NCI-H526 treated with DMSO at 0.1 percent for 48 hours (cell line): ENCODE results near the gene TMEM82.

Experiments used
- DNase-seq: peaks from one replicate; lab custom pipeline; 2025; lab: John Stamatoyannopoulos, UW

TMEM82 gene

DNA sequence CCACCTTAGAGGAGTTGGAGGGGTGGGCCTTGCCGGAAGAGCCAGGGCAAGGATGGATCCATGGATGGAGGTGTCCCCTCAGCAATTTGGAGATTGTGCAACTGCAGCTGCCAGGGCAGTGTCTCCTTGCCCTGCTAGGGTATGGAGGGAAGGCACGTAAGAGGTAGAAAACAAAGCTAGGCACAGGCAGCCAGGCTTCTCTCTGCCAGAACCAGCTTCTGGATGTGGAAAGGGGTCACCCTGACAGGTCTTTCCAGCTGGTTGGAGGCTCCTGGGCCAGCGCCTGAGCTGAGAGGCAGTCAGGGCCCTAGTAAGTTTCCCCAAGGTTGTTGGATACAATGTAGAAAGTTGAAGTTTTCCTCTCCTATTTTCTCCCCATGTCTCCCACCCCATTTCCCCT, 21.4 kb upstream of the TMEM82 start:
- no peak for DNase-seq

DNA sequence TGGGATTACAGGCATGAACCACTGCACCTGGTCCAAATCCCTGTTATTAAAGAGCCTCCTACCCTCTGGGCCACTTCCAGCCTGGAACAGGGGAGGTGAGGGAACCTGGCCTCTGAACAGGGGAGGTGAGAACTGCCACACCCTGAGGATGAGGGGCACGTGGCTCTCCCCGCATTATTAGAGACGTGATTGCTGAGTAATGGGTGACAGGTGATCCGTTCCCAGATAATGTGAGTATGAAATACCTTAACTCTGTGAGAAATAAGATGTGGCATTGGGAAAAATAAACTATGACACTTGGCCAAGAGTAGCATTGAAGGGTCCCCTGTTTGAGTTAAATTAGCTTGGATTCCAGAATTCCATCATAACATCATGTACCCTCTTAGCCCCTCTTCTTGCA, 19.9 kb upstream of the TMEM82 start:
- no peak for DNase-seq

DNA sequence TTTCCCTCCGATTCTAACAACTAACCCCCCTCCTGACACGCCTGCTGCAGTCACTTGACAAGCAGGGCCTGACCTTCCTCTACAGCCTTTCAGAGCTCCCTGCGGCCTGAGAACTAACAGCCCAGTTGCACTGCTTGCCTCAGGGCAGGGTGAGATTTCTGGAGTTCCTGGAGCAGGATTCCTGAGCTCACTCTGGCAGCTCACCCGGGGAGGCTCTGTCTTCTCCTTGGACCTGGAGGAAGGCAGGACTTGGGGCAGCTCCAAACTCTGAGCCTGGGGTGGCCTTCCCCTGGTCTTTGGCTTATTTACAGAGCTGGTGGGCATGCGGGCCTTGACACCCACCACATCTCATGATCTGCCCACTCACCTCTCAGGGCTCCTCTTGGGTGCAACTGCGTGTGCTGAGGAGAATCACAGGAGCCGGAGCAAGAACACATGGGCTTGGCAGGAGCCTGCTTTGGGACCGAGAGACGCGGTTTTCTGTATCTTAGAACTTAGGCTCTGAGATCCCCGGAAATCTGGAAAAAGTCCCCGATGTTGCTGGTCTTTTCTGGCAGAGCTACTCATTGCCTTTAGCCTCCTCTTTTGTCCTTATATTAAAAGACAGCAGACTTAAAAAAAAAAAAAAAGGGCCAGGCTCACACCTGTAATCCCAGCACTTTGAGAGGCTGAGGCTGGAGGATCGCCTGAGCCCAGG, 19.3 kb upstream of the TMEM82 start:
- no peak for DNase-seq

DNA sequence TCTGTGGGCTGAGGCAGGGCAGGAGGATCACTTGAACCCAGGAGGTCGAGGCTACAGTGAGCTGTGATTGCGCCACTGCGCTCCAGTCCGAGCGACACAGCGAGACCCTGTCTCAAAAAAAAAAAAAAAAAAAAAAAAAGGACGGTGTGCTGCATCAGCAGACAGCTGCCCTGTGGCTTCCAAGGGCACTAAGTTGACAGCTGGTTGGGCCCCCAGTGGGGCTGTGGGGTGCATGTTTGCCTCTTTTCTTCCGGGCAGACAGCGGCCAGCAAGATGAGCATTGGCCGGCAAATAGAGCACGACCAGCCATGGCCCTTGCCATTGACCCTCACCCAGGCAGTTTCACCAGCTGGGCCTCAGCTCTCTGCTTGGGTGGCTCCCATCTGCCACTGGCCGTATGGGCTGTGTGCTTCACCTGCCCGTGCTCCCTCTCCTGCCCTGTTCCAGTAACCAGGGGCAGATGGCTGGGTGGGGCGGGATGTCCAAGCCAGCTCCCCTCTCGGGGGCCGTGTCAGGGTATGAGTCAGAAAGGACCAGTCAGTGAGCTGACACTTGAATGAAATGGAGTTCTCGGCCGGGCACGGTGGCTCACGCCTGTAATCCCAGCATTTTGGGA, 18.6 kb upstream of the TMEM82 start:
- DNase-seq, result no peak

DNA sequence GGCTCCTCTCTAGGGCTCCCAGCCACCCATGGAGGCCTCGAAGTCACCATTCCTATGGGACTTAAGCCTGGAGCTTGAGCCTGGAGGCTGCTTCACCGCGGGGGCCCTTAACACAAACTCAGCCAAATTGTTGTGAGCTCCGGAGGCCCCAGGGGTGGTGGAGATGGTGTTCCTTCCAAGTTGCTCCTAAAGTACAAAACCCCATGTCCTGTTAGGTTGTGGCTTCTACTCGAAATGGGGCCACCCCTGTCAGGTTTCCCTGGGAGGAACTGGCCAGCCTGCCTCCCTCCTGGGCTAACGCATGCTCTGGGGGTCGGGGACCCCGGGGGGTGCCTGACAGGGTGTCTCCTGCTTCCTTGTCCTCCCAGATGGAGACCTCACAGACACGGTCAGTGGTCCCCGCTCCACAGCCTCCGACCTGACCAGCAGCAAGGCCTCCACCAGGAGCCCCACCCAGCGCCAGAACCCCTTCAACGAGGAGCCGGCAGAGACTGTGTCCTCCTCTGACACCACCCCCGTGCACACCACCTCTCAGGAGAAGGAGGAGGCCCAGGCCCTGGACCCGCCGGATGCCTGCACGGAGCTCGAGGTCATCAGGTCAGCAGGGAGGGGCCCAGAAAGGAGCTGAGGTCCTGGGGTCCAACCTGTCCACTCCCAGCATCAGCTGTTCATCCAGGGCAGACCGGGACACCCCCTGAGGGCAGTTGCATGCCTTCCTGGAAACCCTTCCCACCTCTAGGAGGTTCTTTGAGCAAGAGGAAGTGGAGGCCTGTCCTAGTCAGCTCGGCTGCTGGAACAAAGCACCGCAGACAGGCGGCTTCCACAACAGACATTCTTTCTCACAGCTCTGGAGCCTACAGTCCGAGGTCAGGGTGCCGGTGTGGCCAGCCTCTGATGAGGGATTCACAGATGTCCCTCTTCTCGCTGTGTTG, 17.1 kb upstream of the TMEM82 start:
- DNase-seq, result no peak

DNA sequence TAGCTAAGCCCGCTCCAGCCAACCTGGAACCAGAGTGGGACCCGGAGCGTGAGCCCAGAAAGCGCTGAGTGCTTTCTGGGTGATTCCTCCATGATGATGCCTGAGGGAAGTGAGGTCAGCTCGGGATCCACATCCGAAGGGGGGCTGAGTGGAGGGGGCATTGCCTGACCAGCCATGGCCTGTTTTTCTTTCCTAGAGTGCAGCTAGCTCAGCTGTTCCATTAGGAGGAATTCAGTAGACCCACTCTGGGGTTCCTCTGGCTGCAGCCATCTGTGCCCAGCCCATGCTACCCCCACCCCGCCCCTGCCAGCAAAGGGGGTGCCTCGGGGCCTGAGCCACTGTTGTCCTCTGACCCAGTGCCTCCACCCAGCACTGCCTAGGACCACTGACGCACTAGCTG, 15.8 kb upstream of the TMEM82 start:
- DNase-seq, result no peak

DNA sequence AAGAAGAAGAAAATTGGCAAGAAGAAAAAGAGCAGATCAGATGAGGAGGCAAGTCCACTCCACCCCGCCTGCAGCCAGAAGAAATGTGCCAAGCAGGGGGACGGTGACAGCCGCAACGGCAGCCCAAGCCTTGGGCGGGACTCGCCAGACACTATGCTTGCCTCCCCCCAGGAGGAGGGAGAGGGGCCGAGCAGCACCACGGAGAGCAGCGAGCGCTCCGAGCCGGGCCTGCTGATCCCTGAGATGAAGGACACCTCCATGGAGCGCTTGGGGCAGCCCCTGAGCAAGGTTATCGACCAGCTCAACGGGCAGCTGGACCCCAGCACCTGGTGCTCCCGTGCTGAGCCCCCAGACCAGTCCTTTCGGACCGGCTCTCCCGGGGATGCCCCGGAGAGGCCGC, 15.3 kb upstream of the TMEM82 start:
- no peak for DNase-seq

DNA sequence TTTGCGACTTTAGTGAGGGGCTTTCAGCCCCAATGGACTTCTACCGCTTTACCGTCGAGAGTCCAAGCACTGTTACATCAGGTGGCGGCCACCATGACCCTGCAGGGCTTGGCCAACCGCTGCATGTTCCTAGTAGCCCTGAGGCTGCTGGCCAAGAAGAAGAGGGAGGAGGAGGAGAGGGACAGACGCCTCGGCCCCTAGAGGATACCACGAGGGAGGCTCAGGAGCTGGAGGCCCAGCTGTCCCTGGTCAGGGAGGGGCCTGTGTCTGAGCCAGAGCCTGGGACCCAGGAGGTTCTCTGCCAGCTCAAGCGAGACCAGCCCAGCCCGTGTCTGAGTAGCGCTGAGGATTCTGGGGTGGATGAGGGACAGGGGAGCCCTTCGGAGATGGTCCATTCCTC, 14.9 kb upstream of the TMEM82 start:
- DNase-seq, result no peak

DNA sequence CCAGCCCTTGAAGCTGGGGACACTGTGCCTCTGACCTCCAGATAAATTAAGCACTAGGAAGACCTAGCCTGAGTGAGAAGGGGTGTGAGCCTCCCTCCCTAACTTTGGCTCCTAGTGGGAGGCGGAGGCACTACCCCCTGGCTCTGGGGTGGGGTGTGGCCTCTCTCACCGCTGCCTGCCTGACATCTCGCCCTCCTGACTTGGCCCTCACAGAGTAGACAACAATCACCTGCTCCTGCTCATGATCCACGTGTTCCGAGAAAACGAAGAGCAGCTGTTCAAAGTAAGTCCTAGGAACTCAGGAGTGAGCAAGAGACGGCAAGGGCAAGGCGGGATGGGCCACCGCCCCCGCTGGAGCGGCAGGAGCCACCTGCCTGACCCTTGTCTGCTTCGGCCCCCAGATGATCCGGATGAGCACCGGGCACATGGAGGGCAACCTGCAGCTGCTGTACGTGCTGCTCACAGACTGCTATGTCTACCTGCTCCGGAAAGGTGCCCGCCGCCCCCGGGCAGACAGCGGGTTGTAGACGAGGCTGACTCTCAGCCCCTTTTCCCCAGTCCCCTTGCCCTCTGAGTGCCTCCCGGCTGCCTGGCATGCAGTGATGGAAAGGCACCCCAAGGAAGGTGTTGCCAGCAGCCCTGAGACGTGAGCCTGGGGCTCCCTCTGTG, 14.3 kb upstream of the TMEM82 start:
- no peak for DNase-seq

DNA sequence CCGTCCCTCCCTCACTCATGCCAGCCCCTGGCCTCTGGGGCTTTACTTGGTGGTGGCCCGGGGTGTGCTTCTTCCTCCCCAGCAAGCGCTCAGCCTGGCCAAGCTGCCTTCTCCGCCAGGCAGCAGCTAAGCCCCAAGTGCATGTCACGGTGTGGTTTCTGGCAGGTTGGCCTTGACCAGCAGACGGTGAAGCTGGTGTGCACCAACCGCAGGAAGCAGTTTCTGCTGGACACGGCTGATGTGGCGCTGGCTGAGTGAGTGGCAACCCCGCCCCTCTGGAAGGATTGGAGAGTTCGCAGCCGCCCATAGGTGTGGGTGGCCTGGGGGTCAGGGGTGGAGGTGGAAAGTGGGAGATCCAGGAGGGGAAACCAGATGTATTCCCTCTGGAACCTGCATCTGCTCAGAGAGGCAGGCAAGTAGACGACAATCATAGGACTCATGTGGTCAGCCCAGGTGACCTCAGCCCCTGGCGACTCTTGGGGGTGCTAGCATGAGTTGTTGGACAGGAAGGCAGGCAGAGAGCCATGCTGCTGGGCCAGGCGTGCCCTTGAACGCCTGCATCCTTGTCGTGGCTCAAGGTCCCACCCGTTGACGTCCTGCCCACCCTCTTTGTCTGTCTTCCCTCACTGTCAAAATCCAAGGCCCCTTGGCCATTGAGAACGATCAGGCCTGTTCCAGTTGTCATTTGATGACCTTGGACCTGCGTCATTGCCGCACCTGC, 13.2 kb upstream of the TMEM82 start:
- DNase-seq, result no peak

DNA sequence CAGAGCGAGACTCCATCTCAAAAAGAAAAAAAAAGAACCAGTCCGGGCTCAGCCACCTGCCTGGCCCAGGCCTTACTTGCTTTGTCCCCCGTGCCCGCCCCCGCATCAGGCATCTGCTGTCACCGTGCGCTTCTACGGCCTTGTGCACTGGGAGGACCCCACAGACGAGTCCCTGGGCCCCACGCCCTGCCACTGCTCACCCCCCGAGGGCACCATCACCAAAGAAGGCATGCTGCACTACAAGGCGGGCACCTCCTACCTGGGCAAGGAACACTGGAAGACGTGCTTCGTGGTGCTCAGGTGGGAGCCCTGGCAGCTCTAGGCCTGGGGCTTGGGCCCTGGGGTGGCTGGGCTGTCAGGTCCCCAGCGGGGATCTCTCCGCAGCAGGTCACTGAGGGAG, 11.9 kb upstream of the TMEM82 start:
- DNase-seq, result no peak

DNA sequence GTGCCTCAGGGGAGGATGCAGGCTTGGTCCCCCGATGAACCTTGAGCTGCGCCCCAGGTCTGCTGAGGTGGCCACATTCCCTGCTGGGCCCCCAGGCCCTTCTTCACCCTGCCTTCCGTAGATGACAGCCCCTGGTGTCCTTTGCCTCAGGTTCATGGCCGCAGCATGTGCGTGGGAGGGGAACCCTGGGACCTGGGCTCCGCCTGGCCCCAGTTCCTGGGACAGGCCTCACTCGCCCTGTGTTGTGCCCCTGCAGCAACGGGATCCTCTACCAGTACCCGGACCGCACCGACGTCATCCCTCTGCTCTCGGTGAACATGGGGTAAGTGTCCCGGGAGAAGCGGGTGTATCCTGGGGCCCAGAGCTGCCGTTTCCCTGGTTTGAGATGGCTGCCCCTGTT, 11.4 kb upstream of the TMEM82 start:
- no peak for DNase-seq

DNA sequence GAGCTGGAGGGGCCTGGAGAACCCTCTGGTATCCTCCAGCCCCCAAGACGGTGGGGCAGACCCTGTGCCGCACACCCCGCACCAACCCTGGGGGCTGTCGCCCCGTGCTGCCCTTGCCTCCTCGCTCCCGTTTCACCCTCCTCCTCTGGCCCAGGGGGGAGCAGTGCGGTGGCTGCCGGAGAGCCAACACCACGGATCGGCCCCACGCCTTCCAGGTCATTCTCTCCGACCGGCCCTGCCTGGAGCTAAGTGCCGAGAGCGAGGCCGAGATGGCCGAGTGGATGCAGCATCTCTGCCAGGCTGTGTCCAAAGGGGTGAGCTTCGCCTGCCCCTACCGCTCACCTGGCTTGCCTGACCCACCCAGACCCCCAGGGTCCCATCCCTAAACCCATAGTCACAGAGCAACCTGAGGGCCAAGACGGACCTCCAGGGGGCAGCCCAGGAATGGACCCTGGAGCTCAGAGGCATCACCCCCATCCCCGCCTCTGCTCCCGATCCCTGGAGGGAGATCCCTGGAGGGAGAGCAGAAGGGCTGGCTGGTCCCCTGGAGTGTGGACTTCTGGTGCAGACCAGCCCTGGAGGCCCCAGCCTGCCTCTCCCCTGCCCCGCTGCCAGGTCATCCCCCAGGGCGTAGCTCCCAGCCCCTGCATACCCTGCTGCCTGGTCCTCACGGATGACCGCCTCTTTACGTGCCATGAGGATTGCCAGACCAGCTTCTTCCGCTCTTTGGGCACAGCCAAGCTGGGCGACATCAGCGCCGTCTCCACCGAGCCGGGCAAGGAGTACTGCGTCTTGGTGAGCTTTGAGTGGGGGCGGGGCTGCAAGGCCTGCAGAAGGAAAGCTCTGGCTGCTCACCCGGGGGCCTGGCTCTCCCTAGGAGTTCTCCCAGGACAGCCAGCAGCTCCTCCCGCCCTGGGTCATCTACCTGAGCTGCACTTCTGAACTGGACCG, 10.3 kb upstream of the TMEM82 start:
- DNase-seq, result no peak

DNA sequence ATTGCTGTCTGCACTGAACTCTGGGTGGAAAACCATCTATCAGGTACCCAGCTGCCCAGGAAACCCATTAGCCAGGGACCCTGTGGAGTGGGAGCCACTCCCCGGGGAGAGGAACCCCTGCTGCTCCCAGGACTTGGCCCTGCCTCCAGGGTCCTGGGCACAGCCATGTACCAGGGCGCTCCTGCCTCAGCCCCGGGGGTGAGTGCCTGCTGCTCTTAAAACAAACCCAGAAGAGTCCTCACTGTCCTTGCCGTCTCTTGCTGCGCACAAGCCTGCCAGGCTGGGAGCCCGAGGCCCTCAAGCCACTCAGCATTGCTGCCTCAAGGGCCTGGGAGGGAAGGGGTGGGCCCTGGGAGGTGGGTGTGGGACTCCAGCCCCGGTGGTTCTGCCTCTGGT, 9.6 kb upstream of the TMEM82 start:
- no peak for DNase-seq

DNA sequence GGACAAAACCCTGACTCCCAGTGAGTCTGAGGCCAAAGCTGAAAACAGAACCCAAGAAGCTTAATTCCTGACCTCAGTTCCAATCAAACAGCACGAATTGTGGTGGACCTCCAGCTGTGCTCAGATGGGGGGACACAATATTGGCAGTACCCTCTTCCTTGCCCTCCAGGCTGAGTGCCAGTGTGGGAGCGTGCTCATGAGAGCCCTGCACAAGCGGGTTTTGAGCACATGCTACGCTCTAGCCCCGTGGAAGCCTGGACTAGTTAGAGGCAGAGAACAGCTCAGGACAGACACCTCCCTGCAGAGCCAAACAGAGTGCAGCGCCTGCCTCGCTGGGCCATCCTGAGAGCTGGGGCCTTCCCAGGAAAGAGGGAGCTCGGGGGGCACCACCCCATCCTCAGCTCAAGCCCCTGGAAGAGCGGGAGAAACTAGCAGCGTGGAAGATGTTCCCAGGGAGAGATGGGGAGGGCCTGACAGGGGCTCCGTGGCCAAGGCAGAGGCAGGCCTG, 9.0 kb upstream of the TMEM82 start:
- DNase-seq, result no peak

DNA sequence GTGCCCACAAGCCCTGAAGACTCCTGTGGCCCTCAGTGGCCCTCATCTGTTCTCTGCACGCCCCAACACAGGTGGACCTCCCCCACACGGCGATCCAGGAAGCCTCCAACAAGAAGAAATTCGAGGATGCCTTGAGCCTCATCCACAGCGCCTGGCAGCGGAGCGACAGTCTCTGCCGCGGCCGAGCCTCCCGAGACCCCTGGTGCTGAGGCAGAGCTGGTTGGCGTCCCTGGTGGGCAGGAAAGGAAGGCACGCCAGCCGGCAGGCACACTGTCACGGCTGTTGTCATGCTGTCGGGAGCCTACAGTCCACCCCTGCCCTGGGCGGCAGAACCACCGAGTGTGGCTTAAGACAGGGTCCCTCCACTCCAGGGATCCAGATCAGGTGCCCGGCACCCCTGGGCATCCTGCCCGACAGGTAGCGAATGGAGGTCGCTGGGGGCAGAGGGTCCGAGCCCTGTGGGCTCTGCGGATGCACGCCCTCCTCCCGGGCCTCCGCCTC, 8.5 kb upstream of the TMEM82 start:
- no peak for DNase-seq

DNA sequence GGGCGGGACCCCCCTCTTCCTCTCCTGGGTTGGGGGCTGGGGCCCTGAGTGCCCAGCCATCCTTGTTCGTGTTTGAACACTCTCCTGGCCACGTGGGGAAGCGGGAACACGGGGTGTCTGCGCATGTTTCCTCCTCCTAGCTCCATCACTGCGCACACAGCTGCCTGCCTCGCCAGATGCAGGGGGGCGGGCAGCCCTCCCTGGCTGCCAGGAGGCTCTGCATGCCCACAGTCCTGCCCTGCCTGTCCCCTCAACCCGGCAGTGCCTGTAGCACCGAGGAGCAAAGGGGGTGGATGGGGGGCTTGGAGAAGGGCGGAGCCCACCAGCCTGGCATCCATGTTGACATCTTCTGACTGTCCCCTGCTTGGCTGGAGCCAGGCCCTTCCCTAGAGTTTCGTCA, 8.0 kb upstream of the TMEM82 start:
- DNase-seq, result no peak

DNA sequence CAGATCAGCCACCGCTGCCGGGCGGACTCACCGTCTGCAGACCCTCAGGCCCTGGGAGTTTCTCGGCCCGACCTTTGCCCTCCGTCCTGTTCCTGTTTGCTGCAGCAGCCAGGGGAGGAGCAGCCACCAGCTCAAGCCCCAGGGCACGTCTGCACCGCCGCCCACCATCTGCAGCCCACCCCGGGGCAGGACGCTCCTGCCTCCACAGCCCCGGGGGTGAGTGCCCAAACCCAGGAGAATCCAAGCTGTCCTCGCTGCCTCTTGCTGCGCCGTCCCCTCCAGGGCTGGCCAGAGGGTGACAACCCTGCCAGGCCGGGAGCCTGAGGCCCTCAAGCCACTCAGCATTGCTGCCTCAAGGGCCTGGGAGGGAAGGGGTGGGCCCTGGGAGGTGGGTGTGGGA, 7.4 kb upstream of the TMEM82 start:
- no peak for DNase-seq

DNA sequence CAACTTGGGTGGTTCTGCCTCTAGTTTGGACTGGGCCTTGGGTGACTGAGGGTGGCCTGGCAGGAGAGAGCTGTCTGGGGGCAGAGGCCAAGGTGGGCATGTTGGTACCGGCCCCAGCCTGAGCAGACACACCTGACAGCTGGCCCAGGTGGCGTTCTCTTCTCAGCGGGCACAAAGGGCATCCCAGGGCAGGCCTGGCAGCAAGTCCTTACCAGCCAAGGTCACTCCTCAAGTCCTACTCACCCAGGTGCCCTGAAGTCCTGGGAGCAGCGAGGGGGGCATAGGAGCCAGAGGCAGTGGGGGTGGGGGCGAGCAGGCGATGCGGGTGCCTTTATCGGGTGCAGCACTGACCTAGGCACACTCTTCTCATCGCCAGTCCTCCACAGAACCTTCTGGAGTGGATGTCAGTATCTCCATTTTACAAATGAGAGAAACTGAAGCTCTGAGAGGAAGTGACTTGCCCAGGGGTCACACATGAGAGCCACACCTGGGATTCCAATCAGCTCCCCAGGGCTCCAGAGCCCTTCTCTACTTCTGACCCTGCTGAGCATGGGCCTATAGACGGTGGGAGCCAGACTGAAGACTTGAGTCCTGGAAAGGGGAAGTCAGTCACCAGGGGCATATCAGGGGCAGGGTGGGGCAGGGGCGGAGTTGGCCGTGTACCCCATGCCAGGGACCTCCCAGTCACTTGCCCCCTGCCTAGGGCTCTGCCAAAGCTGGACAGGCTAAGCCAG, 6.8 kb upstream of the TMEM82 start:
- no peak for DNase-seq
